Measurements from ENCODE around the gene EYA4. TPM values are rescaled to one million over a fixed set of nuclear protein-coding genes. Genes with fewer than 3 reads are reported as not detected.

The EYA4 gene
- total RNA-seq, 2 experiments from 2014 or later = not detected

GRCh38 chr6:133257545-133258105 lies 16.5 kb downstream of the EYA4 start:
- ChIA-PET CTCF (ENCODE audit: unreplicated experiment) (no interaction called here), POLR2A (interaction anchor here (0.6 kb wide), 1 partner anchor 20 kb away, joined by 4 read pairs; no protein-coding TSS in a partner anchor)
- Histone ChIP-seq H3K9me2 (ENCODE audit: insufficient read depth, low read length) (no peaks in the 10 kb centered on the region), H3K4me1 (ENCODE audit: insufficient read depth, low read length, poor library complexity, severe bottlenecking) (no peaks in the 10 kb centered on the region), H3K4me3 (ENCODE audit: low read depth, low read length, poor library complexity, severe bottlenecking) (no peak overlapping the region), H2AFZ (ENCODE audit: low read length) (no peak overlapping the region), H3K27ac (ENCODE audit: low read depth, low read length, poor library complexity, severe bottlenecking) (no peak overlapping the region), H3K4me2 (ENCODE audit: low read length) (no peak overlapping the region), H3K79me2 (ENCODE audit: insufficient read depth, low read depth, low read length) (no peaks in the 10 kb centered on the region), H4K20me1 (ENCODE audit: insufficient read depth, low read length) (no peaks in the 10 kb centered on the region), H3K36me3 (ENCODE audit: insufficient read depth, low read length) (no peaks in the 10 kb centered on the region), H3K9me3 (ENCODE audit: low read length) (no peaks in the 10 kb centered on the region)
- no TSS peak for BruUV-seq (replicated peaks)
- intact Hi-C loops (cut with micrococcal nuclease; ENCODE audit: unreplicated experiment) = no loop called here
- TF ChIP-seq CTCF (conservative IDR thresholded peaks at IDR 0.05; ENCODE audit: low read length) (no peak), EZH2phosphoT487 (IDR thresholded peaks at IDR 0.05; ENCODE audit: borderline replicate concordance, low read depth, low read length) (no peak)
- no peak for DNase-seq (ENCODE audit: low spot score)

GRCh38 chr6:133259561-133259960 lies 18.4 kb downstream of the EYA4 start:
- no peak for DNase-seq (ENCODE audit: low spot score)
- no TSS peak for BruUV-seq (replicated peaks)
- Histone ChIP-seq H3K9me2 (ENCODE audit: insufficient read depth, low read length) (no peaks in the 10 kb centered on the region), H3K27ac (ENCODE audit: low read depth, low read length, poor library complexity, severe bottlenecking) (no peak overlapping the region), H3K9me3 (ENCODE audit: low read length) (no peaks in the 10 kb centered on the region), H2AFZ (ENCODE audit: low read length) (no peak overlapping the region), H3K4me1 (ENCODE audit: insufficient read depth, low read length, poor library complexity, severe bottlenecking) (no peaks in the 10 kb centered on the region), H3K79me2 (ENCODE audit: insufficient read depth, low read depth, low read length) (no peaks in the 10 kb centered on the region), H3K4me2 (ENCODE audit: low read length) (no peak overlapping the region), H3K36me3 (ENCODE audit: insufficient read depth, low read length) (no peaks in the 10 kb centered on the region), H4K20me1 (ENCODE audit: insufficient read depth, low read length) (no peaks in the 10 kb centered on the region), H3K4me3 (ENCODE audit: low read depth, low read length, poor library complexity, severe bottlenecking) (no peak overlapping the region)
- ChIA-PET CTCF (ENCODE audit: unreplicated experiment) (no interaction called here), POLR2A (no interaction called here)
- TF ChIP-seq EZH2phosphoT487 (IDR thresholded peaks at IDR 0.05; ENCODE audit: borderline replicate concordance, low read depth, low read length) = no peak
- intact Hi-C loops (cut with micrococcal nuclease; ENCODE audit: unreplicated experiment) = no loop called here

GRCh38 chr6:133262804-133263203 lies 21.6 kb downstream of the EYA4 start:
- intact Hi-C loops (cut with micrococcal nuclease; ENCODE audit: unreplicated experiment) = no loop called here
- no peak for DNase-seq (ENCODE audit: low spot score)
- POLR2A ChIA-PET = interaction anchor here (0.6 kb wide), 1 partner anchor 132 kb away, joined by 5 read pairs; no protein-coding TSS in a partner anchor
- Histone ChIP-seq H4K20me1 (ENCODE audit: insufficient read depth, low read length) (no peaks in the 10 kb centered on the region), H3K4me2 (ENCODE audit: low read length) (no peak overlapping the region), H3K9me2 (ENCODE audit: insufficient read depth, low read length) (no peaks in the 10 kb centered on the region), H3K36me3 (ENCODE audit: insufficient read depth, low read length) (no peaks in the 10 kb centered on the region), H3K4me3 (ENCODE audit: low read depth, low read length, poor library complexity, severe bottlenecking) (no peak overlapping the region), H3K27ac (ENCODE audit: low read depth, low read length, poor library complexity, severe bottlenecking) (no peak overlapping the region), H3K79me2 (ENCODE audit: insufficient read depth, low read depth, low read length) (no peaks in the 10 kb centered on the region), H3K9me3 (ENCODE audit: low read length) (no peaks in the 10 kb centered on the region), H2AFZ (ENCODE audit: low read length) (no peak overlapping the region), H3K4me1 (ENCODE audit: insufficient read depth, low read length, poor library complexity, severe bottlenecking) (no peaks in the 10 kb centered on the region)
- CTCF ChIA-PET (ENCODE audit: unreplicated experiment) = no interaction called here
- BruUV-seq (replicated peaks) = no TSS peak
- TF ChIP-seq EZH2phosphoT487 (IDR thresholded peaks at IDR 0.05; ENCODE audit: borderline replicate concordance, low read depth, low read length) (no peak), CTCF (conservative IDR thresholded peaks at IDR 0.05; ENCODE audit: low read length) (no peak)

Data from OCI-LY7 (cell line).